T-cell (primary cell): Measurements from ENCODE around the gene GALNT10. TPM values are rescaled to one million over a fixed set of nuclear protein-coding genes. Genes with fewer than 3 reads are reported as not detected.

Source experiments
- ATAC-seq, 4 experiments: fragments of 200-7000 bp in 3 of 4; fragments of 150-1000 bp in 1 of 4; cut with Tn5 transposase; replicated peaks in 1 of 4; 1 replicate in 3 of 4; 2 replicates in 1 of 4; pipeline ENCODE4 v1.10.0; 2021; ENCODE audit warnings: moderate library complexity in 3 of 4, mild to moderate bottlenecking in 2 of 4, moderate number of reproducible peaks in 1 of 4
- CTCF ChIA-PET, 2 donors: fragments of 300-600 bp; sonication (Branson Sonifier 250); formaldehyde crosslinking; loops; one replicate each; lab custom pipeline; 2022; ENCODE audit warnings: antibody characterized with exemption in 2 of 2; lab: Charles Lee
- POLR2A ChIA-PET, 2 donors: fragments of 300-600 bp; sonication (Branson Sonifier 250); formaldehyde crosslinking; loops; one replicate each; lab custom pipeline; 2022; ENCODE audit warnings: antibody characterized with exemption in 2 of 2; lab: Charles Lee
- DNase-seq, 35 experiments: peaks; one replicate each; pipeline versions ENCODE4 v3.0.0 to v3.0.0-alpha.2; 2013 to 2023
- H3K27ac ChIP-seq: one replicate; pipeline ENCODE4 v1.5.1; 2013; ENCODE audit warnings: low read length
- H3K27me3 ChIP-seq, 2 experiments: replicated peaks in 1 of 2; 1 replicate in 1 of 2; 2 replicates in 1 of 2; pipeline versions ENCODE4 v1.6.1 to v1.7.0; 2013; ENCODE audit warnings: low read length in 1 of 2, mixed read lengths in 1 of 2; ENCODE audit not compliant: control insufficient read depth in 2 of 2, insufficient read depth in 2 of 2; ENCODE audit errors: extremely low read depth in 1 of 2
- H3K36me3 ChIP-seq, 2 donors: 1 replicate in 1 of 2; 2 replicates in 1 of 2; pipeline versions ENCODE4 v1.6.1 to v1.7.0; 2013; ENCODE audit warnings: low read length in 1 of 2; ENCODE audit not compliant: control insufficient read depth in 2 of 2, insufficient read depth in 1 of 2; ENCODE audit errors: extremely low read depth in 1 of 2
- H3K4me1 ChIP-seq, 2 experiments: 1 replicate in 1 of 2; 2 replicates in 1 of 2; pipeline versions ENCODE4 v1.6.1 to v1.7.0; 2013; ENCODE audit warnings: low read length in 2 of 2, mixed read lengths in 1 of 2; ENCODE audit not compliant: insufficient read depth in 2 of 2, control insufficient read depth in 1 of 2; ENCODE audit errors: extremely low read depth in 1 of 2
- H3K4me3 ChIP-seq, 2 donors: 1 replicate in 1 of 2; 2 replicates in 1 of 2; pipeline versions ENCODE4 v1.5.1 to v1.7.0; 2013; ENCODE audit warnings: mild to moderate bottlenecking in 2 of 2, low read length in 1 of 2, moderate library complexity in 1 of 2; ENCODE audit not compliant: control insufficient read depth in 1 of 2; ENCODE audit errors: extremely low read depth in 1 of 2
- H3K9me3 ChIP-seq: 2 replicates; pipeline ENCODE4 v1.7.0; 2013
- H3K27ac Mint-ChIP-seq, 2 donors: one replicate each; pipeline ENCODE4 v1.8.0; 2020 to 2021; ENCODE audit warnings: mild to moderate bottlenecking in 2 of 2, mixed read lengths in 2 of 2
- H3K27me3 Mint-ChIP-seq, 2 donors: one replicate each; pipeline ENCODE4 v1.8.0; 2021 to 2022; ENCODE audit warnings: mixed read lengths in 2 of 2
- H3K36me3 Mint-ChIP-seq: one replicate; pipeline ENCODE4 v1.8.0; 2021; ENCODE audit warnings: mixed read lengths
- H3K4me1 Mint-ChIP-seq, 3 donors: one replicate each; pipeline ENCODE4 v1.8.0; 2020 to 2022; ENCODE audit warnings: mixed read lengths in 3 of 3, mild to moderate bottlenecking in 1 of 3
- H3K4me3 Mint-ChIP-seq, 3 donors: one replicate each; pipeline ENCODE4 v1.8.0; 2020 to 2022; ENCODE audit warnings: mild to moderate bottlenecking in 3 of 3, mixed read lengths in 3 of 3, moderate library complexity in 3 of 3
- H3K9me3 Mint-ChIP-seq, 3 donors: one replicate each; pipeline ENCODE4 v1.8.0; 2020 to 2022; ENCODE audit warnings: mixed read lengths in 3 of 3
- WGBS: methylation state at CpG from one replicate; pipeline ENCODE4 v1.1.5; 2013; ENCODE audit warnings: missing lambda C conversion rate; ENCODE audit not compliant: insufficient coverage; 5-methylcytosine and 5-hydroxymethylcytosine counted together
- total RNA-seq, 35 experiments: library from RNA in 6 of 35; stranded (reverse) in 6 of 35; fragments of 120-200 nt in 1 of 35; gene quantifications; one replicate each; pipeline versions ENCODE4 v1.2.1 to v1.2.4 and lab custom pipeline; 2013 to 2026

Gene GALNT10
- total RNA-seq, 5 donors from 2014 or later (not counting 1 experiment from before 2014, with no cell fraction given): 26.9 to 62.7 (median 40.8) TPM

GRCh38 chr5:154342963-154343362 lies 152.4 kb downstream of the GALNT10 start:
- WGBS: 90% methylated on average over 2 of the region's 4 CpGs
- ATAC-seq: no peak

GRCh38 chr5:154344461-154344860 lies 153.9 kb downstream of the GALNT10 start:
- DNase-seq: no peak
- no peak overlapping the region for H3K4me3 Mint-ChIP-seq
- H3K36me3 Mint-ChIP-seq: peaks cover 17% of the 10 kb centered on the region
- no CpG with 5 or more reads among the region's 5 CpGs for WGBS
- H3K27ac ChIP-seq: no peak overlapping the region
- peaks cover 0 to 2% (median 0%) of the 10 kb centered on the region in 3 donors for H3K4me1 Mint-ChIP-seq
- no peak overlapping the region for H3K27ac Mint-ChIP-seq
- H3K9me3 ChIP-seq: no peaks in the 10 kb centered on the region
- no peak for ATAC-seq
- no peaks in the 10 kb centered on the region for H3K36me3 ChIP-seq
- no peaks in the 10 kb centered on the region for H3K27me3 ChIP-seq
- H3K4me1 ChIP-seq: no peaks in the 10 kb centered on the region
- no peaks in the 10 kb centered on the region for H3K27me3 Mint-ChIP-seq
- H3K9me3 Mint-ChIP-seq: no peaks in the 10 kb centered on the region
- H3K4me3 ChIP-seq: no peak overlapping the region
- POLR2A ChIA-PET: no interaction called here
- CTCF ChIA-PET: no interaction called here

More at GRCh38 chr5:154342963-154343362, 152.4 kb downstream of the GALNT10 start:
- H3K4me3 ChIP-seq: no peak overlapping the region
- CTCF ChIA-PET: interaction anchor here in 1 of 2 donors (0.7 kb wide), 1 partner anchor 248 kb away, joined by 3 read pairs; no protein-coding TSS in a partner anchor
- H3K36me3 ChIP-seq: peaks cover 0 to 3% of the 10 kb centered on the region in 2 donors
- H3K9me3 ChIP-seq: no peaks in the 10 kb centered on the region
- DNase-seq: no peak
- Mint-ChIP-seq H3K27me3 (no peaks in the 10 kb centered on the region), H3K36me3 (peaks cover 30% of the 10 kb centered on the region), H3K4me1 (peaks cover 0 to 2% (median 0%) of the 10 kb centered on the region in 3 donors), H3K4me3 (no peak overlapping the region), H3K9me3 (no peaks in the 10 kb centered on the region), H3K27ac (no peak overlapping the region)
- POLR2A ChIA-PET: no interaction called here
- no peaks in the 10 kb centered on the region for H3K4me1 ChIP-seq
- H3K27me3 ChIP-seq: no peaks in the 10 kb centered on the region
- H3K27ac ChIP-seq: no peak overlapping the region

GRCh38 chr5:154345255-154345952 lies 154.9 kb downstream of the GALNT10 start:
- peaks cover 21% of the 10 kb centered on the region for H3K36me3 Mint-ChIP-seq
- ATAC-seq (no peak), DNase-seq (no peak)
- 80% methylated on average over 3 of the region's 5 CpGs for WGBS
- CTCF ChIA-PET: no interaction called here
- POLR2A ChIA-PET: no interaction called here
- H3K4me3 Mint-ChIP-seq: no peak overlapping the region
- no peak overlapping the region for H3K27ac Mint-ChIP-seq
- Histone ChIP-seq H3K4me3 (no peak overlapping the region), H3K36me3 (no peaks in the 10 kb centered on the region), H3K27me3 (no peaks in the 10 kb centered on the region), H3K27ac (no peak overlapping the region), H3K9me3 (no peaks in the 10 kb centered on the region), H3K4me1 (no peaks in the 10 kb centered on the region)
- H3K27me3 Mint-ChIP-seq: no peaks in the 10 kb centered on the region
- no peaks in the 10 kb centered on the region for H3K9me3 Mint-ChIP-seq
- H3K4me1 Mint-ChIP-seq: peaks cover 0 to 2% (median 0%) of the 10 kb centered on the region in 3 donors

GRCh38 chr5:154346427-154346826 lies 155.9 kb downstream of the GALNT10 start:
- peaks cover 18% of the 10 kb centered on the region for H3K36me3 Mint-ChIP-seq
- no peak for DNase-seq
- no peaks in the 10 kb centered on the region for H3K27me3 Mint-ChIP-seq
- ATAC-seq: no peak
- CTCF ChIA-PET: no interaction called here
- WGBS: no CpG with 5 or more reads among the region's 1 CpG
- H3K27me3 ChIP-seq: no peaks in the 10 kb centered on the region
- H3K4me1 ChIP-seq: no peaks in the 10 kb centered on the region
- peaks cover 0 to 2% (median 0%) of the 10 kb centered on the region in 3 donors for H3K4me1 Mint-ChIP-seq
- no peak overlapping the region for H3K27ac ChIP-seq
- H3K9me3 ChIP-seq: no peaks in the 10 kb centered on the region
- H3K27ac Mint-ChIP-seq: no peak overlapping the region
- no peak overlapping the region for H3K4me3 ChIP-seq
- POLR2A ChIA-PET: no interaction called here
- H3K9me3 Mint-ChIP-seq: no peaks in the 10 kb centered on the region
- H3K36me3 ChIP-seq: no peaks in the 10 kb centered on the region
- H3K4me3 Mint-ChIP-seq: no peak overlapping the region

GRCh38 chr5:154349626-154350264 lies 159.2 kb downstream of the GALNT10 start:
- DNase-seq (no peak), ATAC-seq (no peak)
- Mint-ChIP-seq H3K4me1 (peaks cover 0 to 5% (median 2%) of the 10 kb centered on the region in 3 donors), H3K27me3 (no peaks in the 10 kb centered on the region), H3K36me3 (peaks cover 27% of the 10 kb centered on the region), H3K27ac (no peak overlapping the region), H3K9me3 (no peaks in the 10 kb centered on the region), H3K4me3 (no peak overlapping the region)
- peaks cover 0 to 3% of the 10 kb centered on the region in 2 donors for H3K36me3 ChIP-seq
- WGBS: 100% methylated on average over 2 of the region's 5 CpGs
- H3K4me3 ChIP-seq: no peak overlapping the region
- POLR2A ChIA-PET: no interaction called here
- no peaks in the 10 kb centered on the region for H3K9me3 ChIP-seq
- CTCF ChIA-PET: no interaction called here
- H3K27me3 ChIP-seq: no peaks in the 10 kb centered on the region
- no peak overlapping the region for H3K27ac ChIP-seq
- no peaks in the 10 kb centered on the region for H3K4me1 ChIP-seq

GRCh38 chr5:154351141-154351540 lies 160.6 kb downstream of the GALNT10 start:
- Histone ChIP-seq H3K27ac (no peak overlapping the region), H3K4me3 (no peak overlapping the region), H3K9me3 (no peaks in the 10 kb centered on the region), H3K36me3 (peaks cover 0 to 3% of the 10 kb centered on the region in 2 donors), H3K4me1 (no peaks in the 10 kb centered on the region), H3K27me3 (no peaks in the 10 kb centered on the region)
- ChIA-PET POLR2A (no interaction called here), CTCF (no interaction called here)
- Mint-ChIP-seq H3K9me3 (no peaks in the 10 kb centered on the region), H3K27me3 (no peaks in the 10 kb centered on the region), H3K4me1 (peaks cover 5 to 8% (median 5%) of the 10 kb centered on the region in 3 donors), H3K4me3 (no peak overlapping the region), H3K36me3 (peaks cover 33% of the 10 kb centered on the region), H3K27ac (no peak overlapping the region)
- no peak for DNase-seq
- no peak for ATAC-seq
